ENCODE data around the gene RUNDC1.

- TF ChIP-seq CTCF (IDR thresholded peaks at IDR 0.05): no peak
- TF ChIP-seq REST (IDR thresholded peaks at IDR 0.05; ENCODE audit: insufficient read depth in 1 of 2, low read depth in 2 of 2, low read length in 1 of 2): no peak
- no peak; the same call in 1 of the 2 replicates for TF ChIP-seq POLR2AphosphoS5 (IDR thresholded peaks at IDR 0.05; ENCODE audit: low read depth, low read length)
Measured at GRCh38 chr17:43016216-43016615, 35.9 kb downstream of the RUNDC1 start.
